Measurements from ENCODE around the gene DNAJB12.

The DNAJB12 gene

GRCh38 chr10:72312865-72313391 lies 41.8 kb downstream of the DNAJB12 start:
- Histone ChIP-seq H3K4me1 (ENCODE audit: low read length) (no peaks in the 10 kb centered on the region), H3K4me2 (ENCODE audit: low read depth, low read length) (no peak overlapping the region), H3F3A (ENCODE audit: insufficient read depth, low read length) (no peaks in the 10 kb centered on the region)

GRCh38 chr10:72311667-72312066 lies 43.1 kb downstream of the DNAJB12 start:
- no peaks in the 10 kb centered on the region for H3K36me3 ChIP-seq (replicated peaks; ENCODE audit: insufficient read depth, low read length)
- no peak overlapping the region for H2AFZ ChIP-seq (ENCODE audit: low read length)
- H3K4me2 ChIP-seq (ENCODE audit: low read depth, low read length) = no peak overlapping the region
- TF ChIP-seq CTCF (IDR thresholded peaks at IDR 0.05; ENCODE audit: low read length) (no peak), EZH2phosphoT487 (IDR thresholded peaks at IDR 0.05; ENCODE audit: low read length) (no peak), EZH2 (optimal IDR thresholded peaks at IDR 0.05; ENCODE audit: low read depth, low read length) (no peak)
- H3K79me2 ChIP-seq (ENCODE audit: low read length) = no peaks in the 10 kb centered on the region
- DNase-seq = no peak
- H3F3A ChIP-seq (ENCODE audit: insufficient read depth, low read length) = no peaks in the 10 kb centered on the region
- no peaks in the 10 kb centered on the region for H3K9me3 ChIP-seq (replicated peaks; ENCODE audit: insufficient read depth, low read length)
- H4K20me1 ChIP-seq (ENCODE audit: insufficient read depth, low read length) = no peaks in the 10 kb centered on the region
- no peak overlapping the region for H3K4me3 ChIP-seq (ENCODE audit: low read length)
- H3K27ac ChIP-seq (ENCODE audit: low read length) = no peak overlapping the region
- no peaks in the 10 kb centered on the region for H3K9me2 ChIP-seq (replicated peaks; ENCODE audit: insufficient read depth, low read length)
- H3K9ac ChIP-seq (ENCODE audit: low read length) = no peak overlapping the region
- no peaks in the 10 kb centered on the region for H3K27me3 ChIP-seq (replicated peaks; ENCODE audit: insufficient read depth, low read length)
- no peaks in the 10 kb centered on the region for H3K4me1 ChIP-seq (ENCODE audit: low read length)

More at GRCh38 chr10:72312865-72313391, 41.8 kb downstream of the DNAJB12 start:
- Histone ChIP-seq H3K9me3 (replicated peaks; ENCODE audit: insufficient read depth, low read length) (no peaks in the 10 kb centered on the region), H3K4me3 (ENCODE audit: low read length) (no peak overlapping the region), H2AFZ (ENCODE audit: low read length) (no peak overlapping the region), H3K27me3 (replicated peaks; ENCODE audit: insufficient read depth, low read length) (no peaks in the 10 kb centered on the region), H3K9me2 (replicated peaks; ENCODE audit: insufficient read depth, low read length) (no peaks in the 10 kb centered on the region), H4K20me1 (ENCODE audit: insufficient read depth, low read length) (no peaks in the 10 kb centered on the region), H3K36me3 (replicated peaks; ENCODE audit: insufficient read depth, low read length) (no peaks in the 10 kb centered on the region), H3K27ac (ENCODE audit: low read length) (no peak overlapping the region), H3K9ac (ENCODE audit: low read length) (no peak overlapping the region), H3K79me2 (ENCODE audit: low read length) (no peaks in the 10 kb centered on the region)
- peak; percentile 2 for DNase-seq
- TF ChIP-seq EZH2phosphoT487 (IDR thresholded peaks at IDR 0.05; ENCODE audit: low read length) (no peak), EZH2 (optimal IDR thresholded peaks at IDR 0.05; ENCODE audit: low read depth, low read length) (no peak)

- Histone ChIP-seq H3K4me3 (ENCODE audit: low read length) (no peak overlapping the region), H3K27me3 (replicated peaks; ENCODE audit: insufficient read depth, low read length) (no peaks in the 10 kb centered on the region), H3K9me3 (replicated peaks; ENCODE audit: insufficient read depth, low read length) (no peaks in the 10 kb centered on the region), H3K9ac (ENCODE audit: low read length) (no peak overlapping the region), H3K79me2 (ENCODE audit: low read length) (no peaks in the 10 kb centered on the region), H2AFZ (ENCODE audit: low read length) (no peak overlapping the region), H3K4me1 (ENCODE audit: low read length) (no peaks in the 10 kb centered on the region), H4K20me1 (ENCODE audit: insufficient read depth, low read length) (no peaks in the 10 kb centered on the region), H3F3A (ENCODE audit: insufficient read depth, low read length) (no peaks in the 10 kb centered on the region), H3K27ac (ENCODE audit: low read length) (no peak overlapping the region), H3K9me2 (replicated peaks; ENCODE audit: insufficient read depth, low read length) (no peaks in the 10 kb centered on the region), H3K36me3 (replicated peaks; ENCODE audit: insufficient read depth, low read length) (no peaks in the 10 kb centered on the region), H3K4me2 (ENCODE audit: low read depth, low read length) (no peak overlapping the region)
- no peak for TF ChIP-seq EZH2phosphoT487 (IDR thresholded peaks at IDR 0.05; ENCODE audit: low read length)
- no peak for DNase-seq
Measured at GRCh38 chr10:72310636-72311035, 44.1 kb downstream of the DNAJB12 start.

GRCh38 chr10:72310241-72310633 lies 44.5 kb downstream of the DNAJB12 start:
- Histone ChIP-seq H3K9me3 (replicated peaks; ENCODE audit: insufficient read depth, low read length) (no peaks in the 10 kb centered on the region), H3K36me3 (replicated peaks; ENCODE audit: insufficient read depth, low read length) (no peaks in the 10 kb centered on the region), H3K9me2 (replicated peaks; ENCODE audit: insufficient read depth, low read length) (no peaks in the 10 kb centered on the region), H3K4me1 (ENCODE audit: low read length) (no peaks in the 10 kb centered on the region), H2AFZ (ENCODE audit: low read length) (no peak overlapping the region), H3K9ac (ENCODE audit: low read length) (no peak overlapping the region), H3K4me3 (ENCODE audit: low read length) (no peak overlapping the region), H3K79me2 (ENCODE audit: low read length) (no peaks in the 10 kb centered on the region), H3K27ac (ENCODE audit: low read length) (no peak overlapping the region), H3K4me2 (ENCODE audit: low read depth, low read length) (no peak overlapping the region), H3K27me3 (replicated peaks; ENCODE audit: insufficient read depth, low read length) (no peaks in the 10 kb centered on the region), H4K20me1 (ENCODE audit: insufficient read depth, low read length) (no peaks in the 10 kb centered on the region), H3F3A (ENCODE audit: insufficient read depth, low read length) (no peaks in the 10 kb centered on the region)
- TF ChIP-seq EZH2phosphoT487 (IDR thresholded peaks at IDR 0.05; ENCODE audit: low read length) = no peak
- TF ChIP-seq CTCF (IDR thresholded peaks at IDR 0.05; ENCODE audit: low read length) = no peak
- TF ChIP-seq EZH2 (optimal IDR thresholded peaks at IDR 0.05; ENCODE audit: low read depth, low read length) = no peak
- DNase-seq = no peak

All from MM.1S (cell line).